Fibroblast of lung (primary cell): Measurements from ENCODE around the gene CARHSP1. TPM values are rescaled to one million over a fixed set of nuclear protein-coding genes. Genes with fewer than 3 reads are reported as not detected.
A peak's percentile ranks its signal among the peaks of the same experiment; 100 is the strongest.
"Not testable (repeated sequence)": the region's sequence is repeated elsewhere in the genome, so short reads cannot be mapped to it uniquely, and the experiment has no call there.

Source experiments
- DNase-seq, 2 donors: peaks; one replicate each; pipeline versions ENCODE4 v3.0.0 to v3.0.0-alpha.2; 2010; ENCODE audit warnings: low read depth in 2 of 2
- H2AFZ ChIP-seq: 2 replicates; pipeline ENCODE4 v1.5.1; 2012; ENCODE audit warnings: low read length, control low read depth, inconsistent platforms
- H3K27ac ChIP-seq: 2 replicates; pipeline ENCODE4 v1.5.1; 2011; ENCODE audit warnings: low read length, control low read depth; ENCODE audit not compliant: insufficient read depth
- H3K27me3 ChIP-seq: 2 replicates; pipeline ENCODE4 v1.5.1; 2011; ENCODE audit warnings: mild to moderate bottlenecking, low read length; ENCODE audit not compliant: control insufficient read depth, insufficient read depth
- H3K36me3 ChIP-seq: 2 replicates; pipeline ENCODE4 v1.5.1; 2011; ENCODE audit warnings: low read length; ENCODE audit not compliant: control insufficient read depth, insufficient read depth
- H3K4me1 ChIP-seq: 2 replicates; pipeline ENCODE4 v1.5.1; 2011; ENCODE audit warnings: low read length; ENCODE audit not compliant: control insufficient read depth, insufficient read depth; ENCODE audit errors: extremely low read depth
- H3K4me2 ChIP-seq: 2 replicates; pipeline ENCODE4 v1.5.1; 2011; ENCODE audit warnings: low read length, control low read depth; ENCODE audit not compliant: insufficient read depth; ENCODE audit errors: extremely low read depth
- H3K4me3 ChIP-seq, 4 experiments: fragments of 200-600 bp in 1 of 4; sonication (generic) in 1 of 4; replicated peaks in 1 of 4; 2 replicates each; pipeline ENCODE4 v1.5.1; 2011 to 2016; ENCODE audit warnings: low read length in 4 of 4, low read depth in 3 of 4, mild to moderate bottlenecking in 3 of 4, control low read depth in 2 of 4, inconsistent platforms in 1 of 4, mixed read lengths in 1 of 4; ENCODE audit not compliant: insufficient read depth in 1 of 4; ENCODE audit errors: control extremely low read depth in 1 of 4
- H3K79me2 ChIP-seq: 2 replicates; pipeline ENCODE4 v1.5.1; 2012; ENCODE audit warnings: mild to moderate bottlenecking, low read length, inconsistent platforms; ENCODE audit not compliant: control insufficient read depth, insufficient read depth
- H3K9ac ChIP-seq: 2 replicates; pipeline ENCODE4 v1.5.1; 2011; ENCODE audit warnings: mild to moderate bottlenecking, low read length, control low read depth; ENCODE audit not compliant: insufficient read depth
- H3K9me3 ChIP-seq: 2 replicates; pipeline ENCODE4 v1.5.1; 2012; ENCODE audit warnings: low read depth, low read length; ENCODE audit not compliant: control insufficient read depth, insufficient read depth
- H4K20me1 ChIP-seq: 2 replicates; pipeline ENCODE4 v1.5.1; 2011; ENCODE audit warnings: low read length; ENCODE audit not compliant: control insufficient read depth, insufficient read depth; ENCODE audit errors: extremely low read depth
- CTCF ChIP-seq, 2 donors: IDR thresholded peaks in 1 of 2; conservative IDR thresholded peaks in 1 of 2; 1 replicate in 1 of 2; 2 replicates in 1 of 2; pipeline ENCODE4 v1.5.1; 2011 to 2012; ENCODE audit warnings: low read length in 2 of 2, control low read depth in 1 of 2, inconsistent platforms in 1 of 2, low read depth in 1 of 2, mild to moderate bottlenecking in 1 of 2
- EZH2 ChIP-seq: IDR thresholded peaks from 2 replicates; pipeline ENCODE4 v1.5.1; 2012; ENCODE audit warnings: low read length, control low read depth, mild to moderate bottlenecking; ENCODE audit errors: missing control alignments
- polyA plus RNA-seq, 2 donors: library from polyadenylated mRNA; depleted of rRNA in 1 of 2; stranded (reverse) in 1 of 2; unstranded in 1 of 2; fragments of >200 nt; gene quantifications; 2 replicates each; pipeline ENCODE4 v1.2.1, GENCODE V29; 2011 to 2012; ENCODE audit warnings: missing spikeins in 1 of 2
- total RNA-seq: library from RNA; depleted of rRNA; stranded (reverse); fragments of >200 nt; gene quantifications from 2 replicates; pipeline ENCODE4 v1.2.1, GENCODE V29; 2014

Gene CARHSP1
- total and polyA plus RNA-seq, 2 donors (not counting 1 experiment from before 2014, with no cell fraction given) = 90.9 to 108 TPM

- Histone ChIP-seq H4K20me1 (no peaks in the 10 kb centered on the region), H2AFZ (no peak overlapping the region), H3K9me3 (no peaks in the 10 kb centered on the region), H3K4me1 (peaks cover 15% of the 10 kb centered on the region), H3K36me3 (no peaks in the 10 kb centered on the region), H3K27ac (no peak overlapping the region), H3K9ac (no peak overlapping the region), H3K4me2 (no peak overlapping the region), H3K4me3 (no peak overlapping the region), H3K27me3 (no peaks in the 10 kb centered on the region), H3K79me2 (no peaks in the 10 kb centered on the region)
- peak in 1 of 2 donors; percentile 73 for DNase-seq
- TF ChIP-seq CTCF (conservative IDR thresholded peaks at IDR 0.05 in 1 of 2, IDR thresholded peaks at IDR 0.05 in 1 of 2; ENCODE audit: low read depth in 1 of 2, low read length in 2 of 2) (no peak), EZH2 (no peak)
These were observed 5.6 kb upstream of the CARHSP1 start for GRCh38 chr16:8874388-8874787.

DNA sequence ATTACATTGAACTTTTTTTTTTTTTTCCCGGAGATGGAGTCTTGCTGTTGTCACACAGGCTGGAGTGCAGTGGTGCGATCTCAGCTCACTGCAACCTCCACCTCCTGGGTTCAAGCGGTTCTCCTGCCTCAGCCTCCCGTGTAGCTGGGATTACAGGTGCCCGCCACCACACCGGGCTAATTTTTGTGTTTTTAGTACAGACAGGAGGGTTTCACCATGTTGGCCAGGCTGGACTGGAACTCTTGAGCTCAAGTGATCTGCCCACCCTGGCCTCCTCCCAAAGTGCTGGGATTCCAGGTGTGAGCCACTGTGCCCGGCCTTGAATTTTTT, 5.0 kb upstream of the CARHSP1 start:
- H3K4me3 ChIP-seq, H3K36me3 ChIP-seq, H3K9ac ChIP-seq, H2AFZ ChIP-seq, H3K27ac ChIP-seq, DNase-seq, H4K20me1 ChIP-seq, H3K27me3 ChIP-seq, H3K79me2 ChIP-seq, H3K4me2 ChIP-seq, H3K9me3 ChIP-seq: not testable (repeated sequence)
- peaks cover 15% of the 10 kb centered on the region for H3K4me1 ChIP-seq

- H3K9ac ChIP-seq = no peak overlapping the region
- DNase-seq = no peak
- peaks cover 13% of the 10 kb centered on the region for H3K4me1 ChIP-seq
- no peak overlapping the region for H2AFZ ChIP-seq
- H3K27ac ChIP-seq = no peak overlapping the region
- H3K4me3 ChIP-seq = no peak overlapping the region
- TF ChIP-seq EZH2 (no peak), CTCF (conservative IDR thresholded peaks at IDR 0.05 in 1 of 2, IDR thresholded peaks at IDR 0.05 in 1 of 2; ENCODE audit: low read depth in 1 of 2, low read length in 2 of 2) (peak in 1 of 2 donors; percentile 15)
- H3K27me3 ChIP-seq = no peaks in the 10 kb centered on the region
- no peaks in the 10 kb centered on the region for H4K20me1 ChIP-seq
- no peaks in the 10 kb centered on the region for H3K79me2 ChIP-seq
- no peaks in the 10 kb centered on the region for H3K9me3 ChIP-seq
- H3K4me2 ChIP-seq = no peak overlapping the region
- no peaks in the 10 kb centered on the region for H3K36me3 ChIP-seq
These were observed 4.4 kb upstream of the CARHSP1 start for GRCh38 chr16:8872967-8873865.
